VCaP (cell line): ENCODE measurements around the gene RNF166.

Experiments used
- H3K27ac ChIP-seq: fragments of 450-650 bp; 2 replicates; pipeline ENCODE4 v1.5.1; 2017
- TF ChIP-seq, protein P1 (sequence below): fragments of 450-650 bp; conservative IDR thresholded peaks from 2 replicates; pipeline ENCODE4 v1.5.1; 2017; ENCODE audit warnings: mild to moderate bottlenecking, moderate library complexity

The RNF166 gene

DNA sequence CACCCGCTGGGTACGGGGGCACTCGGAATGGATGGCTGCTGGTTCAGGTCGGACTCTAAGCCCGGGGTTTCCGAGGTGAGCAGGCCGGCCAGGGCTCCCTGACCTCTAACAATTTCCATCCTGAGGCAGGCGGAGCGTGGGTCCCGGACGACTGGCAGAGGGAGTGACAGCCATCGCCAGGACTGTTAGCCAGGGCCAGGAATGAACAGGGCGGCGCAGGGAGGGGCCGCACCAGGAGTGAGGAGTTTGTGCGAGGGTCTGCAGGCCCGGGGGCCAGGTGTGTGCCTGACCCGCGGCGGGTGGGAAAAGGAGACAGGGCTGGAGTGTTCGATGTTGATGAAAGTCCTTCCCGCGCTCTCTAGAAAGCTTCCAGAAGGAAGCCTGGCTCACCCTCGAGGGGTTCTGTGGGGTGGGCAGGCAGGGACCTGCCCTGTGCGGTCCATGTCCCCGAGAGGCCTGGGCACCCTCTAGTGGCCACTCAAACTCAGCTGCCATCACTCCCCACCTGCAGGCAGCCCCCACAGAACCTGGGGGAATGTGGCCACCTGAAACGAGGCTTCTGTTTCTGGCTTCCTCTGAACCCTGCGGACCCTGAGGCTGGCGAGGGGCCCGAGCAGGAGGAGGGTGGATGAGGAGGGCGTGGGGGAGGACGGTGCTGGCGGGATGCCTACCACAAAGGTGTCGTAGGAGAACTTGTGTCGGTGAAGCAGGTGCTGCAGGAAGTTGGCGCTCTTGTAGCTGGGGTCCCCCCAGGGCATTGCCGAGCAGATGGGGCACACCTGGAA is 8.2 kb downstream of the RNF166 start:
- TF ChIP-seq, protein P1, sequence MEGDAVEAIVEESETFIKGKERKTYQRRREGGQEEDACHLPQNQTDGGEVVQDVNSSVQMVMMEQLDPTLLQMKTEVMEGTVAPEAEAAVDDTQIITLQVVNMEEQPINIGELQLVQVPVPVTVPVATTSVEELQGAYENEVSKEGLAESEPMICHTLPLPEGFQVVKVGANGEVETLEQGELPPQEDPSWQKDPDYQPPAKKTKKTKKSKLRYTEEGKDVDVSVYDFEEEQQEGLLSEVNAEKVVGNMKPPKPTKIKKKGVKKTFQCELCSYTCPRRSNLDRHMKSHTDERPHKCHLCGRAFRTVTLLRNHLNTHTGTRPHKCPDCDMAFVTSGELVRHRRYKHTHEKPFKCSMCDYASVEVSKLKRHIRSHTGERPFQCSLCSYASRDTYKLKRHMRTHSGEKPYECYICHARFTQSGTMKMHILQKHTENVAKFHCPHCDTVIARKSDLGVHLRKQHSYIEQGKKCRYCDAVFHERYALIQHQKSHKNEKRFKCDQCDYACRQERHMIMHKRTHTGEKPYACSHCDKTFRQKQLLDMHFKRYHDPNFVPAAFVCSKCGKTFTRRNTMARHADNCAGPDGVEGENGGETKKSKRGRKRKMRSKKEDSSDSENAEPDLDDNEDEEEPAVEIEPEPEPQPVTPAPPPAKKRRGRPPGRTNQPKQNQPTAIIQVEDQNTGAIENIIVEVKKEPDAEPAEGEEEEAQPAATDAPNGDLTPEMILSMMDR, result peak; percentile 47
- H3K27ac ChIP-seq, result no peak overlapping the region

DNA sequence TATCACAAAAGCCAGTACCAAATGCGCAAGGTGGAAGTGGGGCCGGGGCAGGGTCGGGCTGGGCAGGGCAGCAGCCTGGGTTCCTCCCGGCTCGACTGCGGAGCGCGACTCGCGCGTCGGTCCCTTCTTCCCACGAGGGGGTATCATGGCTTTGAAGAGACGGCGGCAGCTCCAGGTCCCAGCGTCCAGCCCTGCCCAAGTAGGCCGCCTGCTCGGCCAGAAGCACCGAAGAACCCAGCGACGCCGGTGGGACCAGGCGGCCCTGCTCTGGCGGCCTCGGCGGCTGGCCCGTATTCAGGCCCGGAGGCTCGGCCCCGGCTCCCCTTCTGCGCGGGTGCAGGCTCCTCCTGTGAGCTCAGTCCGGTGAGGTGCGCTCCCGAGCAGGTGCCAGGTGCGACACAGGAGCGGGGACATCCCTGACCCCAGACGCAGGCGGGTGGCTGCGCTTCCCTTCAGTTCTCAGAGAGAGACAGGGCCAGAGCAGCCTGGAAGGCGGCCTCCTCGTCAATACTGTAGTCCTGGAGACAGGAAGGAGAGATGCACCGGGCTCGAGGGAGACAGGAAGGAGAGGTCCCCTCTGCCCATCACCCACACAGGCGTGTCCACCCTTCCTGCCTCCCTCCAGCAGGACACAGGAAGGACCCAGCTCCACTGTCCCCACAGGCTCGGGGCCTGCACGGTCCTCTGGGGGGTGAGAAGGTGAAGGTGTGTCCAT is 8.9 kb downstream of the RNF166 start:
- no peak overlapping the region for H3K27ac ChIP-seq
- TF ChIP-seq, protein P1, result no peak

DNA sequence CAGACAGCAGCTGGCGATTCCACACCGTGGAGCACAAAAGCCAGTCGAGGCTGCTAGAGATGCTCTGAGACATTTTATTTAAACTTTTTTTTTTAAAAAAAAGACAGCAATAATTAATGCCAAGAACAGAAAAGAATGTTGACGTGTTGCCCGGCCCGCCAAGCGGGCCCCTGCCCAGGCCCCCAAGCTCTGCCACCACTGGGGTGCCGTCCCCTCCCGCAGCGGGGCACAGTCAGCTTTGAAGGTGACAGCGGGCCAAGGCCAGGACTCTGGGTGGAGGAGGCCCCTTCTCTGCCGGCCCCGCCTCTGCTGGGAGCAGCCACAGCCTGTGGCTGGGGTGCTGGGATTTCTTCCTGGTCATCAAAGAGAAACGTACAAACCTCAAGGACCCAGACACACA is 9.8 kb downstream of the RNF166 start:
- TF ChIP-seq, protein P1, result no peak
- H3K27ac ChIP-seq, result no peak overlapping the region

DNA sequence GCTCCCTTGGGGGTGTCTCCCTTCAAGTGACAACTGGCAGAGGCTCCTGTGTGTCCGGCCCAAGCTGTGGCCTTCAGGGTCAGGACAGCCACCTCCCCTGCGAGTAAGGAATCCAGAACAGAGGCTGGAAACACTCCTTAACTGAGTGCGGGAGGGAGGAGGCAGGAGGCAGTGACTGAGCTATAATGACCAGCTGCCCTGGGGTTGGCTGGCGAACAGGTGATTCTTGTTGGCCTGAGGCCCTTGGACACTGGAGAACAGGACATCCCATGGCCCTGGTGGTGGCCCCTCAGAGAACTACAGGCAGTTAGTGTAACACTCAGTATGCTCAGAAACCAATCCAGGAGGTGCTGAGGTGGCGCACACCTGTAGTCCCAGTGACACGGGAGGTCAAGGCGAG is 10.5 kb downstream of the RNF166 start:
- H3K27ac ChIP-seq, result no peak overlapping the region
- TF ChIP-seq, protein P1, result no peak

DNA sequence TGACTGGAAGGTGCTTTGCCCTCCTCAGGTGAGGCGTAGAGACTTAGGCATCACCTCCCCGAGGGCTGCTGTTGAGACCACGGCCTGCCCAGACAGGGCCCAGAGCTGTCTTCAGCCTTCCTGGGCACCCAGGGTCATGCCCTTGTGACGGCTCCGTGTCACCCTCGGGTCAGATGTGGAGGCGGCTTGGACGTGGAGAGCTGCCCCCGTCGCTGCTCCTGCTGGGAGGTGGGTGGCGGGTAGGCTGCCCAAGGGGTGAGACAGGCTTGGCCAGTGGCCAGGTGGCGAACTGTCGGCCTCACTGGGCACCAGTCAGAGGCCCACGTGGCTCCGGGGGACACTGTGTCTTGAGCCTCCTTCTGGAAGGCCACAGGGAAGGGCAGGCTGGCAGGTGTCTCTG is 11.0 kb downstream of the RNF166 start:
- no peak overlapping the region for H3K27ac ChIP-seq
- TF ChIP-seq, protein P1, result no peak

DNA sequence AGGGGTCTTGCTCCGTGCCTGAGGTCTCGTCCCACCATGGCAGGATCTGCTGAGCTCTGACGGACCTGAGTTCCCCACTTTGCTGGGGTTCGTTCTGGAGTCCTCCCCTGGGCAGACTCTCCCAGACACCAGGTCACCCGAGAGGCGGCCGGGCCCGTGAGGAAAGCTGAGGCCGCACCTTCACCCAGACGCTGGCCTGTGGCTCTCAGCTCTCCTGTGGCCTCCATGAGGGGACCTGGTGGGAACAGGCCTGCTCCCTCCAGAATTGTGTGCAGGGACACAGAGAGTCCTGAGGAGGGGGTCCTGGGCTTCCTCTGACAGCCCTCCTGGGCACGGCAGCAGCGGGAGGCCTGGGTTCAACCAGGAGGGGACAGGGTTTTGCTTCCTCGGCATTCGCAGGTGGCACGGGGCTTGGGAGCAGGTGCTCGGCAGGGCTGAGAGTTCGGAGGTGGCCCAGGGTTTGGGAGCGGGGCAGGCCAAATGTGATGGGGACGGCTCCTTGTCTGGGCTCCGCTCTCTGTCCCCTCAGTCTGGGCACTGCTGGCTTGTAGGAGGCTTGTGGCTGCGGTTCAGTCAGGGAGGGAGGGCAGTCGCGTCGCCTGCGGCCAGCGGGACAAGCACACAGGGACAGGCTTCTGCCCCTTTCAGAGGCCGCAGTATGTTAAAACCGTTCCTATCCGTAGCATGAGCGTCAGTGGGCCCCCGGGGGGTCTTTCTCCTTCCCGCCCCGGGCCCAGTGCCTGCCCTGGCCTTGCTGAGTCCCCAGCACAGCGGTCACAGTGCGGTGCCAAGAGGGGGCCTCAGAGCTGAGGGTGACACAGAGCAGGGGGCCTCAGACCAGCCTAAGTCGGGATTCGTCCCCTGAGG is 11.8 kb downstream of the RNF166 start:
- TF ChIP-seq, protein P1, result no peak

More for the DNA sequence above, 11.8 kb downstream of the RNF166 start:
- H3K27ac ChIP-seq, result no peak overlapping the region
